ENCODE measurements around the gene DHX36. TPM values are rescaled to one million over a fixed set of nuclear protein-coding genes. Genes with fewer than 3 reads are reported as not detected.

Gene DHX36
- total RNA-seq, 1 donor from 2014 or later: 91.8 TPM

- Histone ChIP-seq H3K4me1 (no peaks in the 10 kb centered on the region), H3F3A (ENCODE audit: low read depth) (no peaks in the 10 kb centered on the region), H3K27me3 (no peaks in the 10 kb centered on the region), H4K20me1 (ENCODE audit: low read depth) (peaks cover 9% of the 10 kb centered on the region), H3K9me3 (ENCODE audit: low read depth) (no peaks in the 10 kb centered on the region), H2AFZ (replicated peaks) (no peak overlapping the region), H3K79me2 (ENCODE audit: low read depth) (peaks cover 37% of the 10 kb centered on the region), H3K4me3 (no peak overlapping the region), H3K9ac (no peak overlapping the region), H3K36me3 (peaks cover 52% of the 10 kb centered on the region), H3K4me2 (no peak overlapping the region), H3K27ac (no peak overlapping the region)
- DNase-seq (ENCODE audit: low spot score): no peak
- Mint-ChIP-seq H3K9me3 (no peaks in the 10 kb centered on the region), H3K4me3 (no peak overlapping the region), H3K36me3 (peaks cover 21% of the 10 kb centered on the region), H3K27ac (no peak overlapping the region), H3K4me1 (no peaks in the 10 kb centered on the region), H3K27me3 (ENCODE audit: insufficient read depth, low read depth) (no peaks in the 10 kb centered on the region)
- TF ChIP-seq EZH2 (IDR thresholded peaks at IDR 0.05): no peak
- no peak for TF ChIP-seq CTCF (IDR thresholded peaks at IDR 0.05)
- no peak for TF ChIP-seq EZH2phosphoT487 (IDR thresholded peaks at IDR 0.05)
Observed at GRCh38 chr3:154307363-154307762, 16.9 kb downstream of the DHX36 start.

GRCh38 chr3:154304936-154305335, 19.4 kb downstream of the DHX36 start:
- Histone ChIP-seq H3F3A (ENCODE audit: low read depth) (no peaks in the 10 kb centered on the region), H3K27me3 (no peaks in the 10 kb centered on the region), H3K9me3 (ENCODE audit: low read depth) (no peaks in the 10 kb centered on the region), H4K20me1 (ENCODE audit: low read depth) (peaks cover 9% of the 10 kb centered on the region), H3K4me2 (no peak overlapping the region), H3K4me1 (no peaks in the 10 kb centered on the region), H3K4me3 (no peak overlapping the region), H3K9ac (no peak overlapping the region), H3K36me3 (peaks cover 58% of the 10 kb centered on the region), H3K27ac (no peak overlapping the region), H3K79me2 (ENCODE audit: low read depth) (peaks cover 20% of the 10 kb centered on the region), H2AFZ (replicated peaks) (no peak overlapping the region)
- no peak for DNase-seq (ENCODE audit: low spot score)
- H3K36me3 Mint-ChIP-seq: peaks cover 33% of the 10 kb centered on the region
- H3K4me3 Mint-ChIP-seq: no peak overlapping the region
- H3K4me1 Mint-ChIP-seq: no peaks in the 10 kb centered on the region
- no peaks in the 10 kb centered on the region for H3K27me3 Mint-ChIP-seq (ENCODE audit: insufficient read depth, low read depth)
- TF ChIP-seq EZH2 (IDR thresholded peaks at IDR 0.05) (no peak), CTCF (IDR thresholded peaks at IDR 0.05) (no peak), EZH2phosphoT487 (IDR thresholded peaks at IDR 0.05) (no peak)
- H3K9me3 Mint-ChIP-seq: no peaks in the 10 kb centered on the region
- no peak overlapping the region for H3K27ac Mint-ChIP-seq

GRCh38 chr3:154304116-154304786, 20.0 kb downstream of the DHX36 start:
- Histone ChIP-seq H3K4me1 (no peaks in the 10 kb centered on the region), H3K4me3 (no peak overlapping the region), H2AFZ (replicated peaks) (no peak overlapping the region), H3K9ac (no peak overlapping the region), H3K4me2 (no peak overlapping the region), H3K36me3 (peaks cover 51% of the 10 kb centered on the region), H3K9me3 (ENCODE audit: low read depth) (no peaks in the 10 kb centered on the region), H3F3A (ENCODE audit: low read depth) (no peaks in the 10 kb centered on the region), H4K20me1 (ENCODE audit: low read depth) (peaks cover 8% of the 10 kb centered on the region), H3K27ac (no peak overlapping the region), H3K27me3 (no peaks in the 10 kb centered on the region), H3K79me2 (ENCODE audit: low read depth) (peaks cover 13% of the 10 kb centered on the region)
- Mint-ChIP-seq H3K9me3 (no peaks in the 10 kb centered on the region), H3K27me3 (ENCODE audit: insufficient read depth, low read depth) (no peaks in the 10 kb centered on the region), H3K27ac (no peak overlapping the region), H3K4me3 (no peak overlapping the region), H3K36me3 (peaks cover 33% of the 10 kb centered on the region), H3K4me1 (no peaks in the 10 kb centered on the region)
- TF ChIP-seq EZH2 (IDR thresholded peaks at IDR 0.05): no peak
- no peak for DNase-seq (ENCODE audit: low spot score)

GRCh38 chr3:154301561-154301960, 22.7 kb downstream of the DHX36 start:
- Mint-ChIP-seq H3K4me1 (no peaks in the 10 kb centered on the region), H3K9me3 (no peaks in the 10 kb centered on the region), H3K36me3 (peaks cover 35% of the 10 kb centered on the region), H3K27me3 (ENCODE audit: insufficient read depth, low read depth) (no peaks in the 10 kb centered on the region), H3K4me3 (no peak overlapping the region), H3K27ac (no peak overlapping the region)
- no peak for DNase-seq (ENCODE audit: low spot score)
- Histone ChIP-seq H3K36me3 (peaks cover 58% of the 10 kb centered on the region), H3K9ac (no peak overlapping the region), H3K4me1 (no peaks in the 10 kb centered on the region), H3K27me3 (no peaks in the 10 kb centered on the region), H3K79me2 (ENCODE audit: low read depth) (no peaks in the 10 kb centered on the region), H3K9me3 (ENCODE audit: low read depth) (no peaks in the 10 kb centered on the region), H3K27ac (no peak overlapping the region), H3K4me2 (no peak overlapping the region), H3K4me3 (no peak overlapping the region), H4K20me1 (ENCODE audit: low read depth) (no peaks in the 10 kb centered on the region), H2AFZ (replicated peaks) (no peak overlapping the region), H3F3A (ENCODE audit: low read depth) (no peaks in the 10 kb centered on the region)
- TF ChIP-seq EZH2 (IDR thresholded peaks at IDR 0.05): no peak
- peak; percentile 4 for TF ChIP-seq CTCF (IDR thresholded peaks at IDR 0.05)

All from neural progenitor cell (in vitro differentiated cells).